ENCODE results near the gene KIAA1958. TPM values are rescaled to one million over a fixed set of nuclear protein-coding genes. Genes with fewer than 3 reads are reported as not detected.

KIAA1958 gene
- total and polyA plus RNA-seq, 12 donors, result 0.59 to 7.7 (median 6.1) TPM

GRCh38 chr9:112555844-112556482 lies 69.3 kb downstream of the KIAA1958 start:
- intact Hi-C loops (cut with DNase I), result no loop called here
- no peaks in the 10 kb centered on the region for H3K36me3 ChIP-seq
- H3K4me1 ChIP-seq, result peaks cover 0 to 39% (median 10%) of the 10 kb centered on the region in 9 donors
- H3K4me3 ChIP-seq, result no peak overlapping the region
- no peaks in the 10 kb centered on the region for H3K27me3 ChIP-seq
- ATAC-seq (no peak), DNase-seq (no peak)
- H3K9me3 ChIP-seq, result no peaks in the 10 kb centered on the region
- TF ChIP-seq CTCF (IDR thresholded peaks at IDR 0.05), result no peak
- 91 to 98% methylated on average over 9 of the region's 9 CpGs for WGBS, 2 donors
- H3K27ac ChIP-seq, result no peak overlapping the region

GRCh38 chr9:112556497-112557442 lies 70.1 kb downstream of the KIAA1958 start:
- DNase-seq (no peak), ATAC-seq (no peak)
- peaks cover 0 to 31% (median 8%) of the 10 kb centered on the region in 9 donors for H3K4me1 ChIP-seq
- no peak overlapping the region for H3K27ac ChIP-seq
- 87 to 89% methylated on average over 6 of the region's 6 CpGs for WGBS, 2 donors
- intact Hi-C loops (cut with DNase I), result no loop called here
- H3K27me3 ChIP-seq, result no peaks in the 10 kb centered on the region
- no peak for TF ChIP-seq CTCF (IDR thresholded peaks at IDR 0.05)
- no peaks in the 10 kb centered on the region for H3K36me3 ChIP-seq
- no peaks in the 10 kb centered on the region for H3K9me3 ChIP-seq
- no peak overlapping the region for H3K4me3 ChIP-seq

GRCh38 chr9:112558476-112558875 lies 71.8 kb downstream of the KIAA1958 start:
- H3K9me3 ChIP-seq, result peaks cover 0 to under 1% (median 0%) of the 10 kb centered on the region in 11 donors
- ATAC-seq, result no peak
- no peaks in the 10 kb centered on the region for H3K27me3 ChIP-seq
- H3K27ac ChIP-seq, result no peak overlapping the region
- no peak for TF ChIP-seq CTCF (IDR thresholded peaks at IDR 0.05)
- H3K36me3 ChIP-seq, result no peaks in the 10 kb centered on the region
- intact Hi-C loops (cut with DNase I), result no loop called here
- DNase-seq, result no peak
- 43 to 70% methylated on average over 1 of the region's 1 CpG for WGBS, 2 donors
- no peak overlapping the region for H3K4me3 ChIP-seq
- H3K4me1 ChIP-seq, result peaks cover 0 to 16% (median 2%) of the 10 kb centered on the region in 9 donors

- intact Hi-C loops (cut with DNase I), result no loop called here
- H3K4me3 ChIP-seq, result no peak overlapping the region
- H3K4me1 ChIP-seq, result peaks cover 0 to 11% (median 0%) of the 10 kb centered on the region in 9 donors
These were observed 72.4 kb downstream of the KIAA1958 start for GRCh38 chr9:112558978-112559377.

More at GRCh38 chr9:112558978-112559377, 72.4 kb downstream of the KIAA1958 start:
- no peak for TF ChIP-seq CTCF (IDR thresholded peaks at IDR 0.05)
- Histone ChIP-seq H3K9me3 (peaks cover 0 to 5% (median 0%) of the 10 kb centered on the region in 11 donors), H3K27me3 (no peaks in the 10 kb centered on the region), H3K36me3 (no peaks in the 10 kb centered on the region), H3K27ac (no peak overlapping the region)
- ATAC-seq (no peak), DNase-seq (no peak)
- 67 to 73% methylated on average over 2 of the region's 2 CpGs for WGBS, 2 donors
